ENCODE data around the gene CDH24. TPM values are rescaled to one million over a fixed set of nuclear protein-coding genes. Genes with fewer than 3 reads are reported as not detected.

CDH24 gene
- total RNA-seq, 1 experiment from 2014 or later, result 14.8 TPM

DNA sequence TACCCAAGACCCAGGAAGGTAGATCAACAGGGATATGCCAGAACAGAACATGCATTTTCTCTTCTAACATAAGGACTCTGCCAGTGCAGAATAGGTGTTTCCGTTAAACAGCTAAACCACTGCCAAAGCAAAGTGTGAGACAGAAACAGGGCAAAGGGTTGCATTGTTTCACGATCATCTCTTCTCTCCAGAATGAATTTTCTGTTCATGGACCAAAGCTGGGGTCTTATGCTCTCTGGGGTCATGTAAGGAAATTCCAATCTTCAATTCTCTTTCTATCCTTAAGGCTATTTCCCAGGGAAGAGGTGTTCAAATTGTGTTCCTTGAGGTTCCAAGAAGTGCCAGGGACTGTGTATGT lies 33.5 kb downstream of the CDH24 start:
- ChIA-PET POLR2A (ENCODE audit: unreplicated experiment) (interaction anchor here (0.6 kb wide), 1 partner anchor 18 kb away, joined by 6 read pairs; the partner anchor contains the start of gene PSMB11), CTCF (no interaction called here)
- no TSS peak for BruUV-seq (replicated peaks)
- H3K27ac ChIP-seq (ENCODE audit: low read length), result no peak overlapping the region
- DNase-seq, result no peak
- peaks cover 9% of the 10 kb centered on the region; the same call in 1 of the 2 replicates for H3K79me2 ChIP-seq (ENCODE audit: low read length)
- no peaks in the 10 kb centered on the region for H3K9me3 ChIP-seq (ENCODE audit: low read length)
- no peaks in the 10 kb centered on the region for H3F3A ChIP-seq (ENCODE audit: low read length, unreplicated experiment)
- no peaks in the 10 kb centered on the region for H3K4me1 ChIP-seq (ENCODE audit: insufficient read depth, low read length)
- H3K9me2 ChIP-seq (replicated peaks; ENCODE audit: low read length), result no peaks in the 10 kb centered on the region
- intact Hi-C loops (cut with micrococcal nuclease), result loop anchor here (2.0 kb wide), 1 partner anchor 29 kb away; no protein-coding TSS in a partner anchor
- H3K4me3 ChIP-seq (ENCODE audit: low read length), result no peak overlapping the region
- TF ChIP-seq EZH2 (IDR thresholded peaks at IDR 0.05; ENCODE audit: low read length, unreplicated experiment) (no peak), EZH2phosphoT487 (IDR thresholded peaks at IDR 0.05; ENCODE audit: borderline replicate concordance, low read length) (no peak)
- TF ChIP-seq, protein P1, sequence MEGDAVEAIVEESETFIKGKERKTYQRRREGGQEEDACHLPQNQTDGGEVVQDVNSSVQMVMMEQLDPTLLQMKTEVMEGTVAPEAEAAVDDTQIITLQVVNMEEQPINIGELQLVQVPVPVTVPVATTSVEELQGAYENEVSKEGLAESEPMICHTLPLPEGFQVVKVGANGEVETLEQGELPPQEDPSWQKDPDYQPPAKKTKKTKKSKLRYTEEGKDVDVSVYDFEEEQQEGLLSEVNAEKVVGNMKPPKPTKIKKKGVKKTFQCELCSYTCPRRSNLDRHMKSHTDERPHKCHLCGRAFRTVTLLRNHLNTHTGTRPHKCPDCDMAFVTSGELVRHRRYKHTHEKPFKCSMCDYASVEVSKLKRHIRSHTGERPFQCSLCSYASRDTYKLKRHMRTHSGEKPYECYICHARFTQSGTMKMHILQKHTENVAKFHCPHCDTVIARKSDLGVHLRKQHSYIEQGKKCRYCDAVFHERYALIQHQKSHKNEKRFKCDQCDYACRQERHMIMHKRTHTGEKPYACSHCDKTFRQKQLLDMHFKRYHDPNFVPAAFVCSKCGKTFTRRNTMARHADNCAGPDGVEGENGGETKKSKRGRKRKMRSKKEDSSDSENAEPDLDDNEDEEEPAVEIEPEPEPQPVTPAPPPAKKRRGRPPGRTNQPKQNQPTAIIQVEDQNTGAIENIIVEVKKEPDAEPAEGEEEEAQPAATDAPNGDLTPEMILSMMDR (conservative IDR thresholded peaks at IDR 0.05; ENCODE audit: low read depth, low read length), result no peak
- 0 out of 2 replicates have a peak, but pooled peaks cover 6% of the 10 kb centered on the region for H4K20me1 ChIP-seq (ENCODE audit: low read length)
- ATAC-seq, result no peak
- peaks cover 23% of the 10 kb centered on the region for H3K36me3 ChIP-seq (ENCODE audit: low read depth, low read length)
- no peak overlapping the region for H2AFZ ChIP-seq (ENCODE audit: low read length)
- no peak overlapping the region for H3K4me2 ChIP-seq (ENCODE audit: low read length)
- no peak overlapping the region for H3K9ac ChIP-seq (ENCODE audit: low read length)
- H3K27me3 ChIP-seq (ENCODE audit: low read length), result no peaks in the 10 kb centered on the region

DNA sequence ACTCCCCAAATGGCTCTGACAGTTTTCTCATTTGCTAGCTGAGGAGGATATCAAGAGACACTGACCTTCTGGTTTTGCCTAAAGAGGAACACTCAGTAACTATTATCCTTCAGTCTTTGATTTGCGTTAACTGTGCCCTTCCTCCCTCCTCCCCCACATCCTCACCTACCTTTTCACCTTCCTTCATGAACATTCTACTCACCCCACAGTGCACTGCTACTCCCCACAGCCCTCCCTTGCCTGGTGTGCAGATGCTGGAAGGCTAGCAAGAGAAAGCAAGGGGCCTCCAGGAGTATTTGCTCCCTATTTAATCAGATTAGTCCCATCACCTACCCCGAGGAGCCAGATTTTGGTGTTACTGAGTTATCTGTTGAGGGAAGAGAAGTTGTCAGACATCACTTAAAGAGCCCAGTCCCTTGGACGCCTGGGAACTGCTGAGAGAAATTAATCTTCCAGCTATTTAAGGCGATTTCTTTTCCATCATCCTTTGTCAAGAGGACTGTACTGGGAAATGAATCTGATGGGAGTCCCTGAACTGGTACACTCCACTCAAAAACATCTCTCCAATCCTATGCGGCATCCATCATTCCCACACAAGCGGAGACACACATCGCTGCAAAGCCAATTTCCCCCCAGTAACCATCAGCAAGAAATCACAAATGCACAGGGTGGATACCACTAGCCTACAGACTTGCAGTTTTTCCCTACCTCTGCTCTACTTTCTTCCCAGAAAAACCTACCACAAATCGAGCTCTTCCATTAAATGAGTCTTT lies 34.1 kb downstream of the CDH24 start:
- CTCF ChIA-PET, result no interaction called here
- H3K79me2 ChIP-seq (ENCODE audit: low read length), result peaks cover 5% of the 10 kb centered on the region; the same call in 1 of the 2 replicates
- H3K4me1 ChIP-seq (ENCODE audit: insufficient read depth, low read length), result no peaks in the 10 kb centered on the region
- DNase-seq, result no peak
- 0 out of 2 replicates have a peak, but pooled peaks cover 6% of the 10 kb centered on the region for H4K20me1 ChIP-seq (ENCODE audit: low read length)
- H3K4me3 ChIP-seq (ENCODE audit: low read length), result no peak overlapping the region
- no peaks in the 10 kb centered on the region for H3K27me3 ChIP-seq (ENCODE audit: low read length)
- H2AFZ ChIP-seq (ENCODE audit: low read length), result no peak overlapping the region
- H3K9me2 ChIP-seq (replicated peaks; ENCODE audit: low read length), result no peaks in the 10 kb centered on the region
- no peaks in the 10 kb centered on the region for H3F3A ChIP-seq (ENCODE audit: low read length, unreplicated experiment)
- no peak overlapping the region for H3K9ac ChIP-seq (ENCODE audit: low read length)
- no peak for ATAC-seq
- intact Hi-C loops (cut with micrococcal nuclease), result no loop called here
- H3K9me3 ChIP-seq (ENCODE audit: low read length), result no peaks in the 10 kb centered on the region
- no peak for TF ChIP-seq EZH2phosphoT487 (IDR thresholded peaks at IDR 0.05; ENCODE audit: borderline replicate concordance, low read length)
- TF ChIP-seq, protein P1 (conservative IDR thresholded peaks at IDR 0.05; ENCODE audit: low read depth, low read length), result no peak
- TF ChIP-seq EZH2 (IDR thresholded peaks at IDR 0.05; ENCODE audit: low read length, unreplicated experiment), result no peak
- POLR2A ChIA-PET (ENCODE audit: unreplicated experiment), result no interaction called here
- BruUV-seq (replicated peaks), result no TSS peak
- no peak overlapping the region for H3K4me2 ChIP-seq (ENCODE audit: low read length)
- peaks cover 19% of the 10 kb centered on the region for H3K36me3 ChIP-seq (ENCODE audit: low read depth, low read length)
- H3K27ac ChIP-seq (ENCODE audit: low read length), result no peak overlapping the region

DNA sequence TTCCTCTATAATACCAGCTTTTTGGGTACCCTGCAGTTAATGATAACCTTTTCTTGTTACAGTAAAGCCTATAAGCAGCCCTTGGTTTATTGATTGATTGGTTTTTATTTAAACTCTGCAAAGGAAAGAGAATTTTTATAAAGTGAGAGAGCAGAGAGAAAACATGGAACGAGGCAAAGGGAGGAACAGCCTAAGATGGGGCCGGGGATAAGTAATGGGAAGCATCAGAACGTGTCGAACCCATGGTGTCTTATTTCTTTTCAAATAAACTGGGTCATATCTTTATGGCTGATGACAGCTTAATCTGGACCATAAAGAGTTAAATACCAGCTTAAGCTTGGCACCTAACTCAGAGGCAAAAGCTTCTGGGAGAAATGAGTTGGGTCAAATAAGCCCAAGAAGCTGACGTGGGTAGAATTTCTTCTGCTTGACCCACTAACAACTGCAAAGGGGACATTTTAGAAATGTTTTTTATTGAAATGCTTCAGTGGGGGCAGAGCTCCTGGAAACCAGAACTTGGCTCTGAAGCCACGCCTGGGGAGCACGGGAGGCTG lies 35.4 kb downstream of the CDH24 start:
- no peaks in the 10 kb centered on the region for H3F3A ChIP-seq (ENCODE audit: low read length, unreplicated experiment)
- no peaks in the 10 kb centered on the region for H3K9me3 ChIP-seq (ENCODE audit: low read length)
- no peak overlapping the region for H3K4me2 ChIP-seq (ENCODE audit: low read length)
- no TSS peak for BruUV-seq (replicated peaks)
- H3K4me3 ChIP-seq (ENCODE audit: low read length), result no peak overlapping the region
- no peaks in the 10 kb centered on the region for H3K4me1 ChIP-seq (ENCODE audit: insufficient read depth, low read length)
- ChIA-PET POLR2A (ENCODE audit: unreplicated experiment) (interaction anchor here (0.7 kb wide), 1 partner anchor 155 kb away, joined by 5 read pairs; no protein-coding TSS in a partner anchor), CTCF (no interaction called here)
- H3K79me2 ChIP-seq (ENCODE audit: low read length), result no peaks in the 10 kb centered on the region
- peaks cover 19% of the 10 kb centered on the region for H3K36me3 ChIP-seq (ENCODE audit: low read depth, low read length)
- H2AFZ ChIP-seq (ENCODE audit: low read length), result no peak overlapping the region
- intact Hi-C loops (cut with micrococcal nuclease), result no loop called here
- H3K9me2 ChIP-seq (replicated peaks; ENCODE audit: low read length), result no peaks in the 10 kb centered on the region
- TF ChIP-seq, protein P1 (conservative IDR thresholded peaks at IDR 0.05; ENCODE audit: low read depth, low read length), result no peak
- TF ChIP-seq EZH2phosphoT487 (IDR thresholded peaks at IDR 0.05; ENCODE audit: borderline replicate concordance, low read length) (no peak), EZH2 (IDR thresholded peaks at IDR 0.05; ENCODE audit: low read length, unreplicated experiment) (no peak)
- DNase-seq (no peak), ATAC-seq (no peak)
- H3K27me3 ChIP-seq (ENCODE audit: low read length), result no peaks in the 10 kb centered on the region
- no peak overlapping the region for H3K27ac ChIP-seq (ENCODE audit: low read length)
- H4K20me1 ChIP-seq (ENCODE audit: low read length), result 0 out of 2 replicates have a peak, but pooled peaks cover 6% of the 10 kb centered on the region
- H3K9ac ChIP-seq (ENCODE audit: low read length), result no peak overlapping the region

All from PC-3 (cell line).